ENCODE results near the gene MGAT3. TPM values are rescaled to one million over a fixed set of nuclear protein-coding genes. Genes with fewer than 3 reads are reported as not detected.

Gene MGAT3
- total RNA-seq, 2 donors from 2014 or later, result 0.82 to 7.4 TPM

DNA sequence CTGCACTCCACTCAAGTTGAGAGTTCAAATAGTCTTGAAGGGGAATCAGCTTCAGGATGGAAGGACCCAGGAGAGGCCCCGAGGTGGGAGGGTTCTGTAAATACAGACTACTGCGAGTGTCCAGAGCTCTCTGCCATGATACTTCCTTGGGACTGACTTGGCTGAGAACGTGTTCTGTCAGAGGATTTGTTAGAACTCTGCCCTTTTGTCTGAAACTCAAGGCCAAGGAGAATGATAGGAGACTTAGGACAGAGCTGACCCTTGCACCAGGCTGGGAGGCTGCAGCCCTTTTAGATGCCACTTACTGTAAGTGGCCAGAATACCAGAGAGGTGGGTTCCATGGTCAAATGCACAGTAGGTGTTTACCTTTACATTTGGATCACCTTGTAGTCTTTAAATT, 60.7 kb downstream of the MGAT3 start:
- TF ChIP-seq POLR2A (IDR thresholded peaks at IDR 0.05) (no peak), POLR2AphosphoS5 (IDR thresholded peaks at IDR 0.05) (no peak)
- TF ChIP-seq, protein P1, sequence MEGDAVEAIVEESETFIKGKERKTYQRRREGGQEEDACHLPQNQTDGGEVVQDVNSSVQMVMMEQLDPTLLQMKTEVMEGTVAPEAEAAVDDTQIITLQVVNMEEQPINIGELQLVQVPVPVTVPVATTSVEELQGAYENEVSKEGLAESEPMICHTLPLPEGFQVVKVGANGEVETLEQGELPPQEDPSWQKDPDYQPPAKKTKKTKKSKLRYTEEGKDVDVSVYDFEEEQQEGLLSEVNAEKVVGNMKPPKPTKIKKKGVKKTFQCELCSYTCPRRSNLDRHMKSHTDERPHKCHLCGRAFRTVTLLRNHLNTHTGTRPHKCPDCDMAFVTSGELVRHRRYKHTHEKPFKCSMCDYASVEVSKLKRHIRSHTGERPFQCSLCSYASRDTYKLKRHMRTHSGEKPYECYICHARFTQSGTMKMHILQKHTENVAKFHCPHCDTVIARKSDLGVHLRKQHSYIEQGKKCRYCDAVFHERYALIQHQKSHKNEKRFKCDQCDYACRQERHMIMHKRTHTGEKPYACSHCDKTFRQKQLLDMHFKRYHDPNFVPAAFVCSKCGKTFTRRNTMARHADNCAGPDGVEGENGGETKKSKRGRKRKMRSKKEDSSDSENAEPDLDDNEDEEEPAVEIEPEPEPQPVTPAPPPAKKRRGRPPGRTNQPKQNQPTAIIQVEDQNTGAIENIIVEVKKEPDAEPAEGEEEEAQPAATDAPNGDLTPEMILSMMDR (IDR thresholded peaks at IDR 0.05), result no peak
- 68% methylated on average over 3 of the region's 3 CpGs for WGBS
- intact Hi-C loops (cut with DNase I), result no loop called here

DNA sequence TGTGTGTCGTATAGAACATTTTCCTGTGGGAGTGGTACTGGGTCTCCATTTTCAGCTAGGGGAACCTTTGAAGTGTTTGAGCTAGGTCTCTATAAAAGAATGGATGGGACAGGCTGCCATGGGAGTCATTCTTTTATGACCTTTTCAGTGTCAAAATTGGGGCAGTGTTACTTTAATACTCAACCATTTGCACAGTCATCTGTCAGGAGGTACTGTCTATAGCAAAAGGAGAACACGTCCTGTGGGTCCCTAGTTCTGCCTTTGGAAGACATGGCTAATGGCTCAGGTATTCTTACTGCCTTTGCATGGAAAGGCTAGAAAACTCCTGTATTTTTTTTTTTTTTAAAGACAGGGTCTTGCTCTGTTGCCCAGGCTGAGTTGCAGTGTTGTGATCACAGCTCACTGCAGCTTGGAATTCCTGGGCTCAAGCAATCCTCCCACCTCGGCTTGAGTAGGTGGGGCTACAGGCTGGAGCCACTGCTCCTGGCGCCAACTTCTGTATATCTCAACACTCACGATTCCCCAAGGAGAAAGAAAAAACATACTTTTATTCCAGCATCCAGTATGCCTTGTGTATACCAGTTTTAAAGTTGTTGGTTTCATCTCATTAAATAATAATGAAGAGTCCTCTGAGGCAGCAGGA, 61.5 kb downstream of the MGAT3 start:
- intact Hi-C loops (cut with DNase I), result no loop called here
- no peak for DNase-seq (ENCODE audit: low spot score)
- Histone ChIP-seq H3K27me3 (replicated peaks; ENCODE audit: insufficient read depth) (no peaks in the 10 kb centered on the region), H3K27ac (peak overlapping the region in 1 of 2 donors; percentile 100), H3K36me3 (peaks cover 11 to 25% of the 10 kb centered on the region in 2 donors), H3K4me3 (no peak overlapping the region), H3K9me3 (no peaks in the 10 kb centered on the region), H3K4me1 (replicated peaks) (peaks cover 5% of the 10 kb centered on the region)
- no peak for TF ChIP-seq POLR2AphosphoS5 (IDR thresholded peaks at IDR 0.05)
- no peak for TF ChIP-seq POLR2A (IDR thresholded peaks at IDR 0.05)
- TF ChIP-seq, protein P1 (IDR thresholded peaks at IDR 0.05), result no peak
- WGBS, result 51% methylated on average over 5 of the region's 5 CpGs

More for the DNA sequence above, 60.7 kb downstream of the MGAT3 start:
- no peak overlapping the region for H3K4me3 ChIP-seq
- no peak for DNase-seq (ENCODE audit: low spot score)
- no peaks in the 10 kb centered on the region for H3K9me3 ChIP-seq
- peaks cover 13 to 25% of the 10 kb centered on the region in 2 donors for H3K36me3 ChIP-seq
- no peak overlapping the region for H3K27ac ChIP-seq
- H3K27me3 ChIP-seq (replicated peaks; ENCODE audit: insufficient read depth), result no peaks in the 10 kb centered on the region
- peaks cover 3% of the 10 kb centered on the region for H3K4me1 ChIP-seq (replicated peaks)

DNA sequence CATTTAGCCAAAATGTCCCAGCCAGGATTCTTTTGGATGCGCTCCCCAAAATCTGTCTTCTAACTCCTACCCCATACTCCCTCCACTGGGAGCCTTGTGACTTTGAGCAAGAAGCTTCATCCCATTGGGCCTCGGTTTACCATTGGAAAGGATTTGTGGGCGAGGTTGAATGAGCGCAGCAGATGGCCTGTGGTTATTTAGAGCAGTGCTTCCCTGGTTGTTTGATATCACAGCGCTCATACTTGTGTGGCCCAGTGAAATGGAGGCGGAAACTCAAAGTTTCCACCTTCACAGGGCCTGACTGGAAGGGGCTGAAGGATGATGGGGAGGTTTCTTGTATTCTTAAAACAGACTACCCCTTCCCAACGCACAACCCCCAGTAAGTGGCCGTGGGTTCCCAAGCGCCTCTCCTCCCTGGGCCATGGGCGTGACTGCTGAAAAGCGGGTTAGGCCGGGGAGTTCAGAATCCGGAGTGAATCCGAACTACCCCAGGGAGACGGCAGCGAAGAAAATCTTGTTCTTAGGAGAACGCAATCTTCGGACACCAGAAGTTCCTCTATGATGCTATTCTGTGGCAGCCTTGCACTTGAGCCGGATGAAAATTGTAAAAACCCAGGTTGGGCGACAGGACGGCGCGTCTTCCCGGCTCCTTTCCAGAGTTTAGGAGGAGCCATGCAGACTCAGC, 62.3 kb downstream of the MGAT3 start:
- DNase-seq (ENCODE audit: low spot score), result no peak
- Histone ChIP-seq H3K36me3 (peaks cover 6 to 21% of the 10 kb centered on the region in 2 donors), H3K9me3 (no peaks in the 10 kb centered on the region), H3K27me3 (replicated peaks; ENCODE audit: insufficient read depth) (no peaks in the 10 kb centered on the region), H3K4me3 (peak overlapping the region; percentile 100), H3K27ac (peak overlapping the region; percentile 100), H3K4me1 (replicated peaks) (peaks cover 12% of the 10 kb centered on the region)
- intact Hi-C loops (cut with DNase I), result no loop called here
- TF ChIP-seq POLR2AphosphoS5 (IDR thresholded peaks at IDR 0.05), result no peak
- TF ChIP-seq, protein P1 (IDR thresholded peaks at IDR 0.05), result no peak
- TF ChIP-seq POLR2A (IDR thresholded peaks at IDR 0.05), result no peak
- WGBS, result 8% methylated on average over 24 of the region's 24 CpGs

DNA sequence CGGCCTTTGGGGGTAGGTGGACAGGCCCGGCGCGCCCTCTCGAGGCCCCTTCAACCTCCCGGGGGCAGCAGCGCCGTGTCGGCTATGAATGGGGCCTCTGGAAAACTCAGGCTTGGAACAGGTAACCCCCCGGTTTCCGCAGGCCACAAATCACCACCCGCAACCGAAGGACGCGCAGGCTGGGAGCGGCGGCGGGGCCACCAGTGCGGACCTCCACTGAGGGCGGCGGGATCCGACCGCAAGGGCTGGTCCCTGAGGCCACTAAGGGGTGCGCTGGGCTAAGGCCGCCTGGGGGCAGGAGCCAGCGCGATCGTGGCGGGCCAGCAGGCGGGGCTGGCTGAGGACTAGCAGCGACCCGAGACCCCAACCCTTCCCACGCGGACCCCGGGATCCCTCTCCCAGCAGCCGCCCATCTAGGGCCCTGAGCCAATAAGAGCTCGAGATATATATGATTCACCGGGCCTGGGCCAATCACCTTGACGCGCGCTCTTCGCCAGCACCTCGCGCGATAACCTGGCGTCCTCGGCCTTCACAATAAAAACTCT, 62.9 kb downstream of the MGAT3 start:
- no peak for TF ChIP-seq POLR2AphosphoS5 (IDR thresholded peaks at IDR 0.05)
- TF ChIP-seq POLR2A (IDR thresholded peaks at IDR 0.05), result peak; percentile 63
- TF ChIP-seq, protein P1 (IDR thresholded peaks at IDR 0.05), result peak in 3 of 4 experiments; percentile 12 to 48 (median 42)
- Histone ChIP-seq H3K36me3 (peaks cover 6 to 17% of the 10 kb centered on the region in 2 donors), H3K4me1 (replicated peaks) (peaks cover 17% of the 10 kb centered on the region), H3K27ac (peak overlapping the region; percentile 100), H3K27me3 (replicated peaks; ENCODE audit: insufficient read depth) (no peaks in the 10 kb centered on the region), H3K4me3 (peak overlapping the region; percentile 100), H3K9me3 (no peaks in the 10 kb centered on the region)
- peak; percentile 98 for DNase-seq (ENCODE audit: low spot score)
- intact Hi-C loops (cut with DNase I), result loop anchor here (5.0 to 10.0 kb wide), 2 partner anchors 175 to 647 kb away; partner anchors contain the start of genes CBX6 and SYNGR1
- WGBS, result under 1% methylated on average over 36 of the region's 47 CpGs
